B cell (primary cell): Measurements from ENCODE around the gene STX2. TPM values are rescaled to one million over a fixed set of nuclear protein-coding genes. Genes with fewer than 3 reads are reported as not detected.

Experiments used
- ATAC-seq: fragments of 200-7000 bp; cut with Tn5 transposase; one replicate; pipeline ENCODE4 v1.10.0; 2021; ENCODE audit warnings: low read depth, mild to moderate bottlenecking, moderate number of reproducible peaks, moderate library complexity
- CTCF ChIA-PET: fragments of 350-600 bp; sonication (Branson Sonifier 250); formaldehyde crosslinking; loops from one replicate; lab custom pipeline; 2021; ENCODE audit warnings: antibody characterized with exemption, inconsistent platforms; lab: Charles Lee
- POLR2A ChIA-PET: fragments of 350-600 bp; sonication (Branson Sonifier 250); formaldehyde crosslinking; loops from one replicate; lab custom pipeline; 2021; ENCODE audit warnings: antibody characterized with exemption; lab: Charles Lee
- DNase-seq: peaks from one replicate; pipeline ENCODE4 v3.0.0; 2013
- H2AFZ ChIP-seq: 2 replicates; pipeline ENCODE4 v1.6.1; 2012; ENCODE audit warnings: mild to moderate bottlenecking, low read depth, low read length; ENCODE audit not compliant: insufficient read depth, poor library complexity, severe bottlenecking
- H3K27ac ChIP-seq, 2 donors: 1 replicate in 1 of 2; 2 replicates in 1 of 2; pipeline ENCODE4 v1.5.1; 2012 to 2013; ENCODE audit warnings: low read length in 2 of 2, mild to moderate bottlenecking in 2 of 2, moderate library complexity in 1 of 2
- H3K27me3 ChIP-seq, 4 experiments: fragments of 200-600 bp in 1 of 4; sonication (generic) in 1 of 4; replicated peaks in 1 of 4; 1 replicate in 2 of 4; 2 replicates in 2 of 4; pipeline versions ENCODE4 v1.6.1 to v1.7.0; 2013 to 2016; ENCODE audit warnings: low read length in 3 of 4, mild to moderate bottlenecking in 2 of 4, mixed read lengths in 1 of 4, moderate library complexity in 1 of 4; ENCODE audit not compliant: insufficient read depth in 4 of 4, control insufficient read depth in 3 of 4; ENCODE audit errors: control extremely low read depth in 1 of 4
- H3K36me3 ChIP-seq, 2 experiments: replicated peaks in 1 of 2; 1 replicate in 1 of 2; 2 replicates in 1 of 2; pipeline versions ENCODE4 v1.6.1 to v1.7.1; 2013; ENCODE audit warnings: low read length in 1 of 2; ENCODE audit not compliant: insufficient read depth in 2 of 2, control insufficient read depth in 1 of 2; ENCODE audit errors: control extremely low read depth in 1 of 2, extremely low read depth in 1 of 2
- H3K4me1 ChIP-seq, 2 donors: fragments of 200-600 bp in 1 of 2; sonication (generic) in 1 of 2; 1 replicate in 1 of 2; 2 replicates in 1 of 2; pipeline versions ENCODE4 v1.5.1 to v1.6.1; 2013 to 2017; ENCODE audit warnings: low read length in 2 of 2; ENCODE audit not compliant: control insufficient read depth in 2 of 2, insufficient read depth in 2 of 2
- H3K4me2 ChIP-seq: replicated peaks from 2 replicates; pipeline ENCODE3; 2012; ENCODE audit warnings: mild to moderate bottlenecking, low read depth, low read length; ENCODE audit not compliant: poor library complexity, severe bottlenecking
- H3K4me3 ChIP-seq, 5 experiments: fragments of 200-600 bp in 1 of 5; sonication (generic) in 1 of 5; 1 replicate in 3 of 5; 2 replicates in 2 of 5; pipeline versions ENCODE4 v1.5.1 to v1.7.0; 2011 to 2016; ENCODE audit warnings: low read length in 4 of 5, mild to moderate bottlenecking in 4 of 5, low read depth in 2 of 5, control low read depth in 1 of 5, moderate library complexity in 1 of 5; ENCODE audit not compliant: insufficient read depth in 1 of 5; ENCODE audit errors: control extremely low read depth in 1 of 5, extremely low read depth in 1 of 5
- H3K79me2 ChIP-seq: fragments of 200-600 bp; sonication (generic); one replicate; pipeline ENCODE4 v1.6.0; 2016; ENCODE audit warnings: low read length; ENCODE audit not compliant: control insufficient read depth, insufficient read depth
- H3K9ac ChIP-seq: fragments of 200-600 bp; sonication (generic); 2 replicates; pipeline ENCODE4 v1.6.1; 2017; ENCODE audit warnings: mild to moderate bottlenecking, low read length, moderate library complexity
- H3K9me3 ChIP-seq, 3 donors: one replicate each; pipeline versions ENCODE4 v1.6.1 to v1.7.1; 2013; ENCODE audit warnings: low read length in 2 of 3; ENCODE audit not compliant: control insufficient read depth in 2 of 3, insufficient read depth in 1 of 3; ENCODE audit errors: control extremely low read depth in 1 of 3
- H4K20me1 ChIP-seq: 2 replicates; pipeline ENCODE4 v1.6.0; 2012; ENCODE audit warnings: mild to moderate bottlenecking, low read length; ENCODE audit not compliant: insufficient read depth, control insufficient read depth, poor library complexity, severe bottlenecking
- H3K27ac Mint-ChIP-seq: one replicate; pipeline ENCODE4 v1.8.0; 2021; ENCODE audit warnings: mixed read lengths
- H3K27me3 Mint-ChIP-seq: one replicate; pipeline ENCODE4 v1.8.0; 2021; ENCODE audit warnings: mixed read lengths
- H3K4me1 Mint-ChIP-seq: one replicate; pipeline ENCODE4 v1.8.0; 2021; ENCODE audit warnings: mixed read lengths
- H3K4me3 Mint-ChIP-seq: one replicate; pipeline ENCODE4 v1.8.0; 2021; ENCODE audit warnings: mixed read lengths
- H3K9me3 Mint-ChIP-seq: one replicate; pipeline ENCODE4 v1.8.0; 2022; ENCODE audit warnings: mixed read lengths; ENCODE audit not compliant: insufficient read depth
- CTCF ChIP-seq: fragments of 200-600 bp; IDR thresholded peaks from one replicate; pipeline ENCODE4 v1.8.0; 2022; ENCODE audit warnings: antibody characterized with exemption, mild to moderate bottlenecking
- EZH2 ChIP-seq: IDR thresholded peaks from 2 replicates; pipeline ENCODE4 v1.6.1; 2012; ENCODE audit warnings: borderline replicate concordance, low read depth, mild to moderate bottlenecking, moderate library complexity, low read length; ENCODE audit not compliant: insufficient read depth, poor library complexity, severe bottlenecking
- WGBS: methylation state at CpG from one replicate; pipeline ENCODE4 v1.1.5; 2013; ENCODE audit warnings: missing lambda C conversion rate; ENCODE audit not compliant: insufficient coverage; 5-methylcytosine and 5-hydroxymethylcytosine counted together
- intact Hi-C: fragments of 100-400 bp; cut with micrococcal nuclease; formaldehyde crosslinking; loops from one replicate; pipeline ENCODE4 v1.10.0; 2022
- polyA plus RNA-seq: library from polyadenylated mRNA; depleted of rRNA; stranded (reverse); fragments of >200 nt; gene quantifications from 2 replicates; pipeline ENCODE4 v1.2.3, GENCODE V29; 2012
- small RNA-seq: library from RNA; depleted of rRNA; stranded (forward); fragments of <200 nt; gene quantifications from one replicate; pipeline ENCODE3, GENCODE V24; 2012; ENCODE audit warnings: low replicate concordance, low read depth; ENCODE audit not compliant: insufficient read length
- total RNA-seq, 2 donors: library from RNA; stranded (reverse); fragments of 120-200 nt in 1 of 2; gene quantifications; 1 replicate in 1 of 2; 2 replicates in 1 of 2; pipeline versions ENCODE4 v1.2.3 to v1.2.4, GENCODE V29; 2013 to 2022

STX2 gene
- total and polyA plus RNA-seq, 2 donors (not counting 1 experiment from before 2014, with no cell fraction given): 12.7 to 19.8 TPM

DNA sequence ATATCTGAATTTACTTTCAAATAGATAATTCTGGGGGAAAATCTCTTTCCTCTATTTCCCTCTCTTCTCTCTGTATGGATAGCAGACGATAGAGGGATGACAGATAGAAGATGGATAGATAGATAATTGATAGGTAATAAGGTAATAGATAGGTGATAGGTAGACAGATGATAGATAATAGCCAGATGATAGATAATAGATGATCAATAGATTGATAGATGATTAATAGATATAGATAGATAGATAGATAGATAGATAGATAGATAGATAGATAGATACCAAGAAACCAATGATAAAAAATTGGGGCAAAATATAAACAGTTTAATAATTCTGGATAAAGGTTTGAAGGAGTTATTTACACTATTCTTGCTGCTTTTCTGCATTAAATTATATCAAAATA, 96.3 kb downstream of the STX2 start:
- no peaks in the 10 kb centered on the region for H3K4me1 Mint-ChIP-seq
- TF ChIP-seq EZH2 (no peak), CTCF (no peak)
- intact Hi-C loops: no loop called here
- H3K27ac Mint-ChIP-seq: no peak overlapping the region
- ChIA-PET CTCF (no interaction called here), POLR2A (no interaction called here)
- H3K9ac ChIP-seq: no peak overlapping the region
- H3K79me2 ChIP-seq: no peaks in the 10 kb centered on the region
- no peaks in the 10 kb centered on the region for H3K4me1 ChIP-seq
- no peak overlapping the region for H3K4me2 ChIP-seq
- no peak overlapping the region for H2AFZ ChIP-seq
- peaks cover 8% of the 10 kb centered on the region for H3K9me3 Mint-ChIP-seq
- DNase-seq: no peak
- H3K36me3 ChIP-seq: no peaks in the 10 kb centered on the region
- peaks cover 15% of the 10 kb centered on the region for H3K27me3 Mint-ChIP-seq
- no peak overlapping the region for H3K4me3 Mint-ChIP-seq
- no peak overlapping the region for H3K27ac ChIP-seq
- no CpG with 5 or more reads among the region's 1 CpG for WGBS
- H3K27me3 ChIP-seq: peaks cover 0 to 5% (median 2%) of the 10 kb centered on the region in 4 experiments
- no peak overlapping the region for H3K4me3 ChIP-seq
- H3K9me3 ChIP-seq: peaks cover 0 to 32% (median 3%) of the 10 kb centered on the region in 3 donors
- ATAC-seq: no peak
- no peaks in the 10 kb centered on the region for H4K20me1 ChIP-seq

DNA sequence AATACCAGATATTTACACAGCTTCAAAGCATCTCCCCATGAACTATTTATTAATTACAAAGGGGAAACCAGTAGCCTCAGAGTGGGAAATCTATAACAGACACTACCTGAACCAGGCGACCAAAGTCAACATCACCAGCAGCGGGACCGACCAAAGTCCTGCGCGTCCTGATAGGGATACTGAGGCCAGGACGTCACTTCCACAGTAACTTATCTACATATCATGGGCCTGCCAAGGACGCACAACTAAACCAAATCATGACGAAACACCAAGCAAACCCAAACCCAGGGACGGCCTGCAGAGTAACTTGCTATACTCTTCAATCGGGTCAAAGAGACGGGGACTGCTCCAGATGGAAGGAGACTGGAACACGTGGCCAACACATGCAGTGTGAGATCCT, 96.9 kb downstream of the STX2 start:
- no peak overlapping the region for H3K9ac ChIP-seq
- WGBS: 92% methylated on average over 12 of the region's 12 CpGs

More for the DNA sequence above, 96.9 kb downstream of the STX2 start:
- Mint-ChIP-seq H3K9me3 (peaks cover 8% of the 10 kb centered on the region), H3K4me1 (no peaks in the 10 kb centered on the region), H3K27ac (no peak overlapping the region), H3K27me3 (peaks cover 14% of the 10 kb centered on the region), H3K4me3 (no peak overlapping the region)
- H3K79me2 ChIP-seq: no peaks in the 10 kb centered on the region
- H3K9me3 ChIP-seq: peaks cover 0 to 34% (median 3%) of the 10 kb centered on the region in 3 donors
- intact Hi-C loops: no loop called here
- TF ChIP-seq CTCF (no peak), EZH2 (no peak)
- no peak overlapping the region for H3K4me3 ChIP-seq
- no peak overlapping the region for H3K27ac ChIP-seq
- no peaks in the 10 kb centered on the region for H4K20me1 ChIP-seq
- CTCF ChIA-PET: no interaction called here
- DNase-seq (no peak), ATAC-seq (no peak)
- H3K27me3 ChIP-seq: peaks cover 0 to 3% (median 0%) of the 10 kb centered on the region in 4 experiments
- POLR2A ChIA-PET: no interaction called here
- no peak overlapping the region for H3K4me2 ChIP-seq
- H2AFZ ChIP-seq: no peak overlapping the region
- no peaks in the 10 kb centered on the region for H3K36me3 ChIP-seq
- no peaks in the 10 kb centered on the region for H3K4me1 ChIP-seq

Small RNA genes lying within 50 kb of the gene (small RNA-seq; reads per million reads assigned to genes)
- not detected for gene RNU6-1077P

Other genes starting within 250 kb of the STX2 start
- not detected in 2 replicates for gene RIMBP2, start 123.0 kb downstream of the STX2 start, total RNA-seq
- gene RIMBP2, start 123.0 kb downstream of the STX2 start, polyA plus RNA-seq: 3.4 TPM in 1 of 2 replicates, not detected in the other
- 289 and 298 TPM in 2 replicates for gene RAN, start 32.8 kb upstream of the STX2 start, total RNA-seq
- gene RAN, start 32.8 kb upstream of the STX2 start, polyA plus RNA-seq: 339 and 416 TPM in 2 replicates
- gene ADGRD1, start 114.7 kb upstream of the STX2 start, total RNA-seq: 0.63 and 1.1 TPM in 2 replicates
- gene ADGRD1, start 114.7 kb upstream of the STX2 start, polyA plus RNA-seq: 1.7 and 2.2 TPM in 2 replicates